Measurements from ENCODE around the gene DRG2.

DRG2 gene

GRCh38 chr17:18064053-18064452 is 23.7 kb upstream of the DRG2 start:
- TF ChIP-seq, protein P1, sequence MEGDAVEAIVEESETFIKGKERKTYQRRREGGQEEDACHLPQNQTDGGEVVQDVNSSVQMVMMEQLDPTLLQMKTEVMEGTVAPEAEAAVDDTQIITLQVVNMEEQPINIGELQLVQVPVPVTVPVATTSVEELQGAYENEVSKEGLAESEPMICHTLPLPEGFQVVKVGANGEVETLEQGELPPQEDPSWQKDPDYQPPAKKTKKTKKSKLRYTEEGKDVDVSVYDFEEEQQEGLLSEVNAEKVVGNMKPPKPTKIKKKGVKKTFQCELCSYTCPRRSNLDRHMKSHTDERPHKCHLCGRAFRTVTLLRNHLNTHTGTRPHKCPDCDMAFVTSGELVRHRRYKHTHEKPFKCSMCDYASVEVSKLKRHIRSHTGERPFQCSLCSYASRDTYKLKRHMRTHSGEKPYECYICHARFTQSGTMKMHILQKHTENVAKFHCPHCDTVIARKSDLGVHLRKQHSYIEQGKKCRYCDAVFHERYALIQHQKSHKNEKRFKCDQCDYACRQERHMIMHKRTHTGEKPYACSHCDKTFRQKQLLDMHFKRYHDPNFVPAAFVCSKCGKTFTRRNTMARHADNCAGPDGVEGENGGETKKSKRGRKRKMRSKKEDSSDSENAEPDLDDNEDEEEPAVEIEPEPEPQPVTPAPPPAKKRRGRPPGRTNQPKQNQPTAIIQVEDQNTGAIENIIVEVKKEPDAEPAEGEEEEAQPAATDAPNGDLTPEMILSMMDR (conservative IDR thresholded peaks at IDR 0.05; ENCODE audit: low read length): no peak
- H3K4me3 ChIP-seq (ENCODE audit: low read length): no peak overlapping the region
- DNase-seq (ENCODE audit: low read depth): no peak

DNA sequence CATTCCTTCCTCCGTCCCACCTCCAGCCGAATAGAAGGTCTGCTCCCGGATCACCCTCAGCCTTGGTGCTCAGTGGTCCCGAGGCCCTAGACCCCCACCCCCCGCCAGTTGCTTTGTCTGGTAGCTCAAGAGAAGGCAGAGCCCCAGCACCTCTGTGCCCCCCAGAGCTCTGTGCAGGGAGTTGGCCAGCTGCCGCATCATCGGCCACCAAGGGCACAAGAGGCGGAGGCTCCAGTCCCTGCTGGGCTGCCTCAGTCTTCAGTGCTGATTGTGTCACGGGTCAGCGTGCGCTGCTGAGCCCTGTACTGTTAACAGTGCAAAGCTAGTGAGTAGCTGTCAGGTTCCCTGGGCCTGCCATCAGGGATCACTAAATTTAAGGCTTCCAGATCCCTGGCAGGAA is 22.2 kb upstream of the DRG2 start:
- no peak overlapping the region for H3K4me3 ChIP-seq (ENCODE audit: low read length)
- DNase-seq (ENCODE audit: low read depth): no peak
- TF ChIP-seq, protein P1 (conservative IDR thresholded peaks at IDR 0.05; ENCODE audit: low read length): no peak

DNA sequence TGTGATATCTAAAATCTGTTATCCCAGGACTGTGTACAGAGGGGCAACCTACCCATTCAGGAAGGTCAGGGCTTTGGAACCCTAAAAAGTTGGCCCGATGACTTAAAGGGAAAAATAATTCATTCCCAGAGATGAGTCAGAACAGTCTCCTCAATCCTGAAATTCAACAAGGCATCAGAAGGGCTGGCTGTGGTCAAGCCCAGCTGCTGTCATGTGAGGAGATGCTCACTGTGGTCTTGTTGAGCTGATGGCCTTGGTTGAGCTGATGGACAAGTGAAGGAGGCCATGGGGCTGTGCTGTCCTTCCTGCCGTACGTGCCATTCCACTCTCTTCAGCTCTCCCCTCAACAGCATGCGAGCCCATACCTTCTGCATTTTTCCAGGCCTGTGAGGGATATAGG is 20.9 kb upstream of the DRG2 start:
- TF ChIP-seq, protein P1 (conservative IDR thresholded peaks at IDR 0.05; ENCODE audit: low read length): no peak
- no peak overlapping the region for H3K4me3 ChIP-seq (ENCODE audit: low read length)
- no peak for DNase-seq (ENCODE audit: low read depth)

- H3K4me3 ChIP-seq (ENCODE audit: low read length): no peak overlapping the region
- TF ChIP-seq, protein P1 (conservative IDR thresholded peaks at IDR 0.05; ENCODE audit: low read length): no peak
- DNase-seq (ENCODE audit: low read depth): no peak
These were observed 18.6 kb upstream of the DRG2 start for GRCh38 chr17:18069101-18069500.

DNA sequence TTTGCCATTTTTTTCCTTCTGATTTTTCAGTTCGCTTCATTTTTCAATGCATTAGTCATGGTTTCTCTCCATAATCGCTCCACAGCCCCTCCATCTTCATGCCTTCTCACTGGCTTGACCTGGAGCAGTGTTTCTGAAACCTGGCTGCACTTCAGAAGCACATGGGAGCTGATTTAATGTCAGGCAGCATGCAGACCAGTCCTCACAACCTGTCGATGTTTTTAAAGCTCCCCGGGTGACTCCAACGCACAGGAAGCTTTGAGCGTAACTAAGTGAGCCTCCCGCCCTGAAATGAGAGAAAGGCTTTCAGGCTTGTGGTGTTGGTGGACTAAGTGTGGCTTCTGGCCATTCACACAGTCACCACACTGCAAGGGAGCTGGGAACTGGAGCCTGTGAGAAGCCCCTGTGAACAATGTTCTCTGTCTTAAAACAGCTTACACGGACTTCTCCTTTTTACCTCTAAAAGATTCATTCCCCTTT is 16.8 kb upstream of the DRG2 start:
- peak overlapping the region; percentile 32 for H3K4me3 ChIP-seq (ENCODE audit: low read length)
- TF ChIP-seq, protein P1 (conservative IDR thresholded peaks at IDR 0.05; ENCODE audit: low read length): no peak
- DNase-seq (ENCODE audit: low read depth): peak; percentile 49

- H3K4me3 ChIP-seq (ENCODE audit: low read length): no peak overlapping the region
- DNase-seq (ENCODE audit: low read depth): no peak
- TF ChIP-seq, protein P1 (conservative IDR thresholded peaks at IDR 0.05; ENCODE audit: low read length): no peak
These were observed 16.0 kb upstream of the DRG2 start for GRCh38 chr17:18071751-18072150.

GRCh38 chr17:18074566-18075272 is 13.0 kb upstream of the DRG2 start:
- no peak overlapping the region for H3K4me3 ChIP-seq (ENCODE audit: low read length)
- TF ChIP-seq, protein P1 (conservative IDR thresholded peaks at IDR 0.05; ENCODE audit: low read length): no peak
- DNase-seq (ENCODE audit: low read depth): no peak

All from AG10803 (cell line).